Measurements from ENCODE around the gene POC1B.

The POC1B gene

DNA sequence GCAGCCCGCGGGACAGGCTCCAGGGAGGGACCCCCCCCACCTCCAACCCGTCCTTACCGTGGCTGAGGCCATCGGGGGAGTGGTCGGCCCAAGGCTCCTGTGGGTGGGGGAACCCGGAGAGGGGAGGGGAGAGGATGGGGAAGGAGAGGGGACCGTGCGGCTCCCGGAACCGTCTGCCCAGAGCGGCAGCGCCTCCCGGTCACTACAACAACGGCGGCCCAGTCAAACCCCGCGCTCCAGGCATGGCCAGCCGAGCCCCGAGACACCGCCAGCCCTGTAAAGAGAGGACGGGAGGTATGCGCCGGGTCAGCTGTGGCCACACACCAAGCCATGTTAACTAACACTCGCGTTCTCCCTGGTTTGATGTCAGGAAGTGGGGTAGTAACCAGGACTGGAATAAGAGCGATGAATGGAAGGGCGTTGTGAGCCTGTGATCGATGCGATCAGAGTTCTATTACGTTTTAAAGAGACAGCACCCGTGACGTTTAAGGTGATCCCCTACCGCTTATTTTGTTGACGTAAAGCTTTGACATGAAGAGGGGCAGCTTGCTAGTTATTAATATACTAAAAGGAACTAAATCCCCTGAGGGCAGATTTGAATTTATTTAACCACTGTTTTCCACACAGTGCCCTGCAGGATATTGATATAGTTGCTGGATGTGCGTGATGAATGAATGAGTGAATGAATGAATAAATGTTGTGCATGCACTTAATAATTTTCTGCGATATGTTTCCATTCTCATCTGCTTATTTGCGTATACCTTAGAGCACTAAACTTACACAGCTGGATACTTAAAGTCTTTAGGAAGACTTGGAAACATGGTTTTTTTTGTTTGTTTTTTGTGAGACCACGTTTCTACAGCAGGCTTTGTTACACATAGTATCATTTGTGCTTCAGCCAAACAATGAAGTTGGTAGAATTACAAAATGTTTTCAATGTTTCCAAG, at the start of gene POC1B:
Gene POC1B (minus strand): TSS at position 224 of the 947 bp plus-strand sequence. CDS start 152 bp downstream, at position 72.
- no peak for DNase-seq (ENCODE audit: low read depth)
- peak within 1 kb of the TSS; percentile 95 for H3K4me3 ChIP-seq (ENCODE audit: low read depth, low read length)

DNA sequence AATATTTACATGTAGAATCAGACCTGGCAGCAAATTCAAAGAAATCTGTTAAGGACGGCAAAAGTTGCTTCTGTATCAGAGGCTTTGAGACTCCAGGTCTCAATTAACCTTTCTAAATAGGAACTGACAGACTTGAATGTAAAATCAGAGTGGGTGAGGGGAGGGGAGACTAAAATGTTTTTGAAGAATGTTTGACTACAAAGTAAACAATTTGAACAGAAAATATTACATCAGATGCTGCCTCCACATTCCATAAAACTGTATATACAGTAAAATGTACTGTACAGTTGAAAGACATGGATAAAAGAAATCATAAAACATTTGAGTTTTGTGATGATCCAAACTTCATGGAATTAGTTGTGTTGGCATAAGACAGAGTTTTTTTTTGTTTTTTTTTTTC, 49.5 kb upstream of the POC1B start:
- H3K4me3 ChIP-seq (ENCODE audit: low read depth, low read length), result no peak overlapping the region
- DNase-seq (ENCODE audit: low read depth), result no peak

GRCh38 chr12:89574736-89575208, 48.9 kb upstream of the POC1B start:
- H3K4me3 ChIP-seq (ENCODE audit: low read depth, low read length), result no peak overlapping the region
- DNase-seq (ENCODE audit: low read depth), result peak; percentile 60

GRCh38 chr12:89573051-89573810, 47.4 kb upstream of the POC1B start:
- no peak for DNase-seq (ENCODE audit: low read depth)
- no peak overlapping the region for H3K4me3 ChIP-seq (ENCODE audit: low read depth, low read length)

GRCh38 chr12:89571491-89572195, 45.8 kb upstream of the POC1B start:
- H3K4me3 ChIP-seq (ENCODE audit: low read depth, low read length), result no peak overlapping the region
- peak; percentile 39 for DNase-seq (ENCODE audit: low read depth)

- no peak for DNase-seq (ENCODE audit: low read depth)
- no peak overlapping the region for H3K4me3 ChIP-seq (ENCODE audit: low read depth, low read length)
Measured at GRCh38 chr12:89568484-89568883, 42.6 kb upstream of the POC1B start.

DNA sequence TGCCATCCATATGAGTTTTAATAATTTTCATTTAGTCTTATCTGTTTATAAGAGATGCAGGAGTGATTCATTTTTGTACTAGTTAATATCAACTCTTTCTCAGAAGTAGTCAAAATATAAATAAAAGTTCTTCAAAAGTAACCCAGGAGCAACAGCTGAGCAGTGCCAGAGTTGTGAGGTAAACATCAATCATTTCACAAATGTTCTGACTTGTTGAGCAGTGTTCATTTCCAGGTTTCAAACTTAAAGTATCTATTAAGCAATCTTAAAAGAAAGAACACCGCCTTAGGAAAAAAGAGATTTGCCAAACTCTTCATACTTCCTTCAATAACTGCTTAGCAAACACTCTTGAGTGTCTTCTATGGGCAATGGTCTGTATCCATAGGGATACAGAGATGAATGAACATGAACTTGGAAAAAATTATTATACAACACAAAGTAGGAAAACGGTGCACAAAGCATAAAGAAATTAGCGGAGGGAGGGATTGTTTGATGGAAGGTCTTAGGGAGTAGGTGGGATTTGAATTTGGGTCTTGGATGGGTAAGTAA, 41.9 kb upstream of the POC1B start:
- DNase-seq (ENCODE audit: low read depth), result no peak
- H3K4me3 ChIP-seq (ENCODE audit: low read depth, low read length), result no peak overlapping the region

- DNase-seq (ENCODE audit: low read depth), result no peak
Measured at GRCh38 chr12:89566615-89567014, 40.8 kb upstream of the POC1B start.

GRCh38 chr12:89565002-89565401, 39.2 kb upstream of the POC1B start:
- no peak overlapping the region for H3K4me3 ChIP-seq (ENCODE audit: low read depth, low read length)
- DNase-seq (ENCODE audit: low read depth), result no peak

More at GRCh38 chr12:89566615-89567014, 40.8 kb upstream of the POC1B start:
- H3K4me3 ChIP-seq (ENCODE audit: low read depth, low read length), result no peak overlapping the region

GRCh38 chr12:89559753-89560152, 33.9 kb upstream of the POC1B start:
- no peak for DNase-seq (ENCODE audit: low read depth)
- H3K4me3 ChIP-seq (ENCODE audit: low read depth, low read length), result no peak overlapping the region

- H3K4me3 ChIP-seq (ENCODE audit: low read depth, low read length), result no peak overlapping the region
- DNase-seq (ENCODE audit: low read depth), result no peak
Measured at GRCh38 chr12:89556976-89557375, 31.1 kb upstream of the POC1B start.

DNA sequence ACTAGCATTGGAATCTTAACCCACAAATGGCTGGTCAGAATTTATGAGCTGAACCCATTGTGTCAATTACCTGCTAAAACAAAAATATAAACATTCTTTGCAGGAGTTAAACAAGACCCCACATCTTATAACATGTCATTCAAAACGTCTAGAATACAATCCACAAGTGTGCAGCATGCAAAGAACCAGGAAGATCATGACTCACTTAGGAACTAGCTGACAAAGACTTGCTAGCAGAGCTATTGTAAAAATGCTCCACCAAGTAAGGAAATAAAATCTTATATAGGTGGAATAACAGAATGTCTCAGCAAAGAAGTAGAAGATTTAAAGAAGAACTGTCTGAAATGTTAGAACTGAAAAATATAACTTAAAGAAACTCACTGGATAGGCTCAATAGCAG, 26.5 kb upstream of the POC1B start:
- no peak for DNase-seq (ENCODE audit: low read depth)
- no peak overlapping the region for H3K4me3 ChIP-seq (ENCODE audit: low read depth, low read length)

DNA sequence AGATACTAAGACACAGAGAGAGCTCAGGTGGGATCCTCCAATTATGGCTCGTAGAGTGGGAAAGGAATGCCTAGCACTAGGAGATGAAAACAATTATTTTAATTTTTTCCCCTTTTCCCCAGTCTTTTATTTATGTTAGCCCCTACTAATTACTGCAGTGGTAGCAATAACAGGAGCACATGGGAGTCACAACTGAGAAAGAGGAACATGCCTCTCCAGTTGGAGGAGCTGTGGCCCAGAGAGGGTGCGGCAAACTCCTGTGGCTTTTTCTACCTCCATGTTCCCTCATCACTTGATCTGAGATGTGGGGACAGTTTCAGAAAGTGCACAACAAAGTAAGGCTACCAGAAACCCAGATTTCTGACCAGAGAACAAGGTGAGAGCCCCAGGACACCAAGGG, 25.9 kb upstream of the POC1B start:
- no peak overlapping the region for H3K4me3 ChIP-seq (ENCODE audit: low read depth, low read length)
- DNase-seq (ENCODE audit: low read depth), result no peak

DNA sequence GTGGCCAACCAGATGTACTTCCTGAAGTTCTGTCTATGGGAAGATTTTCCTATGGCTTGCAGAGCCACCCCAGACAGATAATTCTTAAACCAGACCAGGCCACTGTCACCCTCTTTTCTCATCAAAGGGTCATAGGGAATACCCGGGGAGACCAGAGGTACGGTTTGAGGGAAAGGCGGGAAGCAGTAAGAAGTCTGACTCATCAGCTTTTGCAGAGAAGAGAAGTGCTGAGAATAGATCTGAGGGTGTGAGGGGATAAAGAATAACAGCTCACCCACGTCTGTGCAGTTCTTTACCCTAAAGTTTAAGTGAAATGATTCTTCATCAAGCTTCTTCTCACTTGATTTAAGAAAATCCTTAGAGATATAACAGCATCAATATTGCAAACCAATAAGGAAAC, 21.3 kb upstream of the POC1B start:
- no peak for DNase-seq (ENCODE audit: low read depth)
- no peak overlapping the region for H3K4me3 ChIP-seq (ENCODE audit: low read depth, low read length)

GRCh38 chr12:89546151-89546550, 20.3 kb upstream of the POC1B start:
- no peak overlapping the region for H3K4me3 ChIP-seq (ENCODE audit: low read depth, low read length)
- no peak for DNase-seq (ENCODE audit: low read depth)

DNA sequence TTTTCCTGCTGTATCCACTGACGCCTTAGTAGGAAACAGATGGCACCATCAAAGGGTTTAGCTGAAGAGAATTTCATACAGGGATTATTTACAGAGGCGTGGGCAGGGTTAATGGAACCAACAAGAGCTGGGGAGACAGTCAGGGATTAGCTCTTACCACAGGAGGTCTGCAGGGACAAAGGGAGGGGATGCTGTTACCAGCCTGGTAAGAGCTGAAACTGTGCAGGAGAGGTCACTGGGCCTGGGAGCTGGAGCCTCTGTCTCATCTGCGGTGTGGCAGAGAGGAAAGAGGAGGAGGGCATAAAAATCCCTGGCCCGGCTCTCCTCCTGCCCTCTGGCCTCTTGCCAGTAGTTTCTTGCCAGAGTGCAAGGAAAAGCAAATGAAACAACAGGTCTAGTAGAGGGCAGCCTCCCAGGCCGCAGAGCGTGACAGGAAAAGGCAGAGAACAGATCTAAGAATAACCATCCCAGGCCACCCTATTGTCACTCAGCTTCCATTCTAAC, 18.9 kb upstream of the POC1B start:
- H3K4me3 ChIP-seq (ENCODE audit: low read depth, low read length), result no peak overlapping the region
- DNase-seq (ENCODE audit: low read depth), result peak; percentile 92

- DNase-seq (ENCODE audit: low read depth), result no peak
- H3K4me3 ChIP-seq (ENCODE audit: low read depth, low read length), result no peak overlapping the region
Measured at GRCh38 chr12:89544022-89544421, 18.2 kb upstream of the POC1B start.

GRCh38 chr12:89542912-89543592, 17.2 kb upstream of the POC1B start:
- no peak overlapping the region for H3K4me3 ChIP-seq (ENCODE audit: low read depth, low read length)
- DNase-seq (ENCODE audit: low read depth), result peak; percentile 47

GRCh38 chr12:89542236-89542635, 16.4 kb upstream of the POC1B start:
- no peak for DNase-seq (ENCODE audit: low read depth)
- H3K4me3 ChIP-seq (ENCODE audit: low read depth, low read length), result no peak overlapping the region
